Skin epidermis (tissue), 12 donors: Measurements from ENCODE around the gene VTCN1.
"Not testable (repeated sequence)": the region's sequence is repeated elsewhere in the genome, so short reads cannot be mapped to it uniquely, and the experiment has no call there.

Experiments
- H3K27ac ChIP-seq, 21 experiments: fragments of 200-600 bp; sonication (generic) in 11 of 21; one replicate each; pipeline ENCODE4 v1.5.0; 2020; ENCODE audit warnings: mild to moderate bottlenecking in 3 of 21, inconsistent platforms in 2 of 21, moderate library complexity in 2 of 21
- H3K4me3 ChIP-seq, 7 experiments: fragments of 200-600 bp; sonication (generic) in 2 of 7; one replicate each; pipeline ENCODE4 v1.5.0; 2020; ENCODE audit warnings: inconsistent platforms in 2 of 7, mild to moderate bottlenecking in 2 of 7, moderate library complexity in 1 of 7

VTCN1 gene

GRCh38 chr1:117171900-117172511 is 38.7 kb downstream of the VTCN1 start:
- Histone ChIP-seq H3K4me3 (no peak overlapping the region), H3K27ac (no peak overlapping the region)

- Histone ChIP-seq H3K27ac (no peak overlapping the region), H3K4me3 (no peak overlapping the region)
Measured at GRCh38 chr1:117169871-117170596, 40.7 kb downstream of the VTCN1 start.

GRCh38 chr1:117167402-117167801 is 43.3 kb downstream of the VTCN1 start:
- H3K4me3 ChIP-seq: no peak overlapping the region
- no peak overlapping the region for H3K27ac ChIP-seq

- Histone ChIP-seq H3K27ac (no peak overlapping the region), H3K4me3 (no peak overlapping the region)
Measured at GRCh38 chr1:117166076-117166475, 44.7 kb downstream of the VTCN1 start.

- H3K27ac ChIP-seq: no peak overlapping the region
Measured at GRCh38 chr1:117164209-117164608, 46.5 kb downstream of the VTCN1 start.

GRCh38 chr1:117162816-117163215 is 47.9 kb downstream of the VTCN1 start:
- Histone ChIP-seq H3K4me3 (no peak overlapping the region), H3K27ac (no peak overlapping the region)

More at GRCh38 chr1:117164209-117164608, 46.5 kb downstream of the VTCN1 start:
- H3K4me3 ChIP-seq: no peak overlapping the region

- H3K27ac ChIP-seq: no peak overlapping the region
Measured at GRCh38 chr1:117161887-117162286, 48.8 kb downstream of the VTCN1 start.

GRCh38 chr1:117151305-117151704 is 59.4 kb downstream of the VTCN1 start:
- H3K4me3 ChIP-seq, H3K27ac ChIP-seq: not testable (repeated sequence)

More at GRCh38 chr1:117161887-117162286, 48.8 kb downstream of the VTCN1 start:
- H3K4me3 ChIP-seq: no peak overlapping the region

GRCh38 chr1:117150316-117150715 is 60.4 kb downstream of the VTCN1 start:
- H3K4me3 ChIP-seq: no peak overlapping the region
- no peak overlapping the region for H3K27ac ChIP-seq

GRCh38 chr1:117147856-117148588 is 62.7 kb downstream of the VTCN1 start:
- H3K27ac ChIP-seq: no peak overlapping the region

GRCh38 chr1:117147341-117147831 is 63.3 kb downstream of the VTCN1 start:
- H3K27ac ChIP-seq: no peak overlapping the region
- no peak overlapping the region for H3K4me3 ChIP-seq

More at GRCh38 chr1:117147856-117148588, 62.7 kb downstream of the VTCN1 start:
- no peak overlapping the region for H3K4me3 ChIP-seq

- Histone ChIP-seq H3K27ac (no peak overlapping the region), H3K4me3 (no peak overlapping the region)
Measured at GRCh38 chr1:117146575-117147340, 64.0 kb downstream of the VTCN1 start.

GRCh38 chr1:117146072-117146471 is 64.7 kb downstream of the VTCN1 start:
- no peak overlapping the region for H3K4me3 ChIP-seq
- no peak overlapping the region for H3K27ac ChIP-seq

GRCh38 chr1:117143871-117144270 is 66.9 kb downstream of the VTCN1 start:
- Histone ChIP-seq H3K27ac (no peak overlapping the region), H3K4me3 (no peak overlapping the region)

GRCh38 chr1:117143172-117143571 is 67.6 kb downstream of the VTCN1 start:
- H3K4me3 ChIP-seq: no peak overlapping the region

GRCh38 chr1:117142200-117142599 is 68.5 kb downstream of the VTCN1 start:
- no peak overlapping the region for H3K27ac ChIP-seq

More at GRCh38 chr1:117143172-117143571, 67.6 kb downstream of the VTCN1 start:
- no peak overlapping the region for H3K27ac ChIP-seq

GRCh38 chr1:117138561-117138960 is 72.2 kb downstream of the VTCN1 start:
- Histone ChIP-seq H3K4me3 (no peak overlapping the region), H3K27ac (no peak overlapping the region)

More at GRCh38 chr1:117142200-117142599, 68.5 kb downstream of the VTCN1 start:
- H3K4me3 ChIP-seq: no peak overlapping the region

- H3K27ac ChIP-seq: no peak overlapping the region
Measured at GRCh38 chr1:117138106-117138505, 72.6 kb downstream of the VTCN1 start.

GRCh38 chr1:117137281-117137855 is 73.4 kb downstream of the VTCN1 start:
- Histone ChIP-seq H3K27ac (no peak overlapping the region), H3K4me3 (no peak overlapping the region)

More at GRCh38 chr1:117138106-117138505, 72.6 kb downstream of the VTCN1 start:
- H3K4me3 ChIP-seq: no peak overlapping the region
